ENCODE measurements around the gene SUPT3H. TPM values are rescaled to one million over a fixed set of nuclear protein-coding genes. Genes with fewer than 3 reads are reported as not detected.

Gene SUPT3H
- total RNA-seq, 1 donor from 2014 or later: 13.3 TPM

DNA sequence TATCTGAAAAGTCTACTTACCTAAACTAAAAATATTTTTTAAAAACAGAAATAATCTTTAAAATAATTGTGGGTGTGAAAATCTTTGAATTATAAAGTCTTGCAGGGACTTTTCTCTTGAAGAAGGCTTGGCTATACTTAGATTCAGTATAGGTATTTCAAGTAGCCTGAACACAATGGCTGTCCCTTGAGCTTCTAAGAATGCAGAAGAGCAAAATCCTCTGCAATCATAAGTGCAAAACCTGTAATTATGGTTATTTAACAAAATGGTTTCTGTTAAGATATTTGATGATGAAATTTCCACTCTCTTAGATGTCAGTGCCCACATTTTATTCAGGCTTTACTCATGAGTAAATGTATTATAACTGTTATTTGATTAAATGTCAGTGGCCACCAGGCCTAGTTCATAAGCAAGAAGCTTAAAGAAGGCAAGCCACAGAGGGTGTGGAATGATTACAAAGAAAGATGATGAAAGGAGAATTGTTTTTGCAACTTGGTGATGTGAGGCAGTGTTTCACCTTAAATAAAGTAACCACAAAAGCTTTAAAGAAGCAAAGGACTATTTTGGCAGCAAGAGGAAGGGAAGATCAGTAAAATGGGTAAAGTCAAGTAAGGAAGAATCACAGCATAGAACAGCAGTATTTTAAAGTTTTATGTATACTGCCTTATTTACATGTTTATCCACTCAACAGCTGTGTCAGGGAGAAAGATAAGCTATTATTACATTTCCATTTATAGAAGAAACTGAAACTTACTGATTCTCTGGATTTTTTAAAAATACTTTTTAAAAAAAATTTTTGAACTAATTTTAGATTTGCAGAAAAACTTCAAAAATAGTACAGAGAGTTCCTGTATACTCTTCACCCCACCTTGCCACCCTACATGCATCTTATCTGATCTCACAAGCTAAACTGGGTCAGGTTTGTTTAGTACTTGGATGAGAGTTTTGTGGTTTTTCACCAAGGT lies 400.8 kb downstream of the SUPT3H start:
- TF ChIP-seq, protein P1, sequence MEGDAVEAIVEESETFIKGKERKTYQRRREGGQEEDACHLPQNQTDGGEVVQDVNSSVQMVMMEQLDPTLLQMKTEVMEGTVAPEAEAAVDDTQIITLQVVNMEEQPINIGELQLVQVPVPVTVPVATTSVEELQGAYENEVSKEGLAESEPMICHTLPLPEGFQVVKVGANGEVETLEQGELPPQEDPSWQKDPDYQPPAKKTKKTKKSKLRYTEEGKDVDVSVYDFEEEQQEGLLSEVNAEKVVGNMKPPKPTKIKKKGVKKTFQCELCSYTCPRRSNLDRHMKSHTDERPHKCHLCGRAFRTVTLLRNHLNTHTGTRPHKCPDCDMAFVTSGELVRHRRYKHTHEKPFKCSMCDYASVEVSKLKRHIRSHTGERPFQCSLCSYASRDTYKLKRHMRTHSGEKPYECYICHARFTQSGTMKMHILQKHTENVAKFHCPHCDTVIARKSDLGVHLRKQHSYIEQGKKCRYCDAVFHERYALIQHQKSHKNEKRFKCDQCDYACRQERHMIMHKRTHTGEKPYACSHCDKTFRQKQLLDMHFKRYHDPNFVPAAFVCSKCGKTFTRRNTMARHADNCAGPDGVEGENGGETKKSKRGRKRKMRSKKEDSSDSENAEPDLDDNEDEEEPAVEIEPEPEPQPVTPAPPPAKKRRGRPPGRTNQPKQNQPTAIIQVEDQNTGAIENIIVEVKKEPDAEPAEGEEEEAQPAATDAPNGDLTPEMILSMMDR (IDR thresholded peaks at IDR 0.05): no peak
- Mint-ChIP-seq H3K9me3 (ENCODE audit: low read depth) (peaks cover 5% of the 10 kb centered on the region), H3K27me3 (ENCODE audit: low read depth) (no peaks in the 10 kb centered on the region), H3K4me3 (ENCODE audit: unreplicated experiment) (no peak overlapping the region), H3K27ac (ENCODE audit: unreplicated experiment) (no peak overlapping the region), H3K4me1 (ENCODE audit: low read depth) (peaks cover 8% of the 10 kb centered on the region), H3K36me3 (ENCODE audit: low read depth) (no peaks in the 10 kb centered on the region)
- DNase-seq (ENCODE audit: low spot score): no peak

DNA sequence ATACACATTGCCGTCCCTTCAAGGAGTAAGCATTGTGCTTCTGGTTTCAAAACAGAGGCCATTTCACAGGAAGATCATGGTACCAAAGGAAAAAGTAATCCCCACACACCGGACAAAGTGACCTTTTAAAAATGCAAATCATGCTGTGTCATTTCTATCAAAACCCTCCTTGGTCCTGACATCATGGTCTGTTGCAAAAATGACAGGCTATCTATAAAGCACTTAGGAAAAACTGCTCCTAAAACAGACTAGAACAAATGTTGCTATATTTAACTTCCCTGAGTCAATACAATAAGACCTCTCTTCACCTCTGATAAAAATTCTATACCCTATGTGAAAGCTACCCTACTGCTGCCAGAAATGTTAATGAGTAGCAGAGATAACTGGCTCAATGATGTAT lies 403.2 kb downstream of the SUPT3H start:
- no peaks in the 10 kb centered on the region for H3K27me3 Mint-ChIP-seq (ENCODE audit: low read depth)
- H3K4me1 Mint-ChIP-seq (ENCODE audit: low read depth): peaks cover 8% of the 10 kb centered on the region
- H3K27ac Mint-ChIP-seq (ENCODE audit: unreplicated experiment): no peak overlapping the region
- TF ChIP-seq, protein P1 (IDR thresholded peaks at IDR 0.05): no peak
- DNase-seq (ENCODE audit: low spot score): no peak
- peaks cover 8% of the 10 kb centered on the region for H3K9me3 Mint-ChIP-seq (ENCODE audit: low read depth)
- no peak overlapping the region for H3K4me3 Mint-ChIP-seq (ENCODE audit: unreplicated experiment)
- no peaks in the 10 kb centered on the region for H3K36me3 Mint-ChIP-seq (ENCODE audit: low read depth)

DNA sequence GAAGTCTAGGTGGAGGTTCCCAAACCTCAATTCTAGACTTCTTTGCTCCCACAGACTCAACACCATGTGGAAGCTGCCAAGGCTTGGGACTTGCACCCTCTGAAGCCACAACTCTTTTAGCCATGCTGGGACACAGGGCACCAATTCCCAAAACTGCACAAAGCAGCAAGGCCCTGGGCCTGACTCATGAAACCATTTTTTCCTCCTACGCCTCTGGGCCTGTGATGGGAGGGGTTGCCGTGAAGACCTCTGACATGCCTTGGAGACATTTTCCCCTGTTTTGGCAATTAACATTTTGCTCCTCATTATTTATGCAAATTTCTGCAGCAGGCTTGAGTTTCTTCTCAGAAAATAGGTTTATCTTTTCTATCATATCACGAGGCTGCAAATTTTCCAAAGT lies 405.0 kb downstream of the SUPT3H start:
- TF ChIP-seq, protein P1 (IDR thresholded peaks at IDR 0.05): no peak
- Mint-ChIP-seq H3K27me3 (ENCODE audit: low read depth) (no peaks in the 10 kb centered on the region), H3K36me3 (ENCODE audit: low read depth) (no peaks in the 10 kb centered on the region), H3K4me1 (ENCODE audit: low read depth) (peaks cover 8% of the 10 kb centered on the region), H3K4me3 (ENCODE audit: unreplicated experiment) (no peak overlapping the region), H3K27ac (ENCODE audit: unreplicated experiment) (no peak overlapping the region), H3K9me3 (ENCODE audit: low read depth) (peaks cover 8% of the 10 kb centered on the region)
- DNase-seq (ENCODE audit: low spot score): no peak

DNA sequence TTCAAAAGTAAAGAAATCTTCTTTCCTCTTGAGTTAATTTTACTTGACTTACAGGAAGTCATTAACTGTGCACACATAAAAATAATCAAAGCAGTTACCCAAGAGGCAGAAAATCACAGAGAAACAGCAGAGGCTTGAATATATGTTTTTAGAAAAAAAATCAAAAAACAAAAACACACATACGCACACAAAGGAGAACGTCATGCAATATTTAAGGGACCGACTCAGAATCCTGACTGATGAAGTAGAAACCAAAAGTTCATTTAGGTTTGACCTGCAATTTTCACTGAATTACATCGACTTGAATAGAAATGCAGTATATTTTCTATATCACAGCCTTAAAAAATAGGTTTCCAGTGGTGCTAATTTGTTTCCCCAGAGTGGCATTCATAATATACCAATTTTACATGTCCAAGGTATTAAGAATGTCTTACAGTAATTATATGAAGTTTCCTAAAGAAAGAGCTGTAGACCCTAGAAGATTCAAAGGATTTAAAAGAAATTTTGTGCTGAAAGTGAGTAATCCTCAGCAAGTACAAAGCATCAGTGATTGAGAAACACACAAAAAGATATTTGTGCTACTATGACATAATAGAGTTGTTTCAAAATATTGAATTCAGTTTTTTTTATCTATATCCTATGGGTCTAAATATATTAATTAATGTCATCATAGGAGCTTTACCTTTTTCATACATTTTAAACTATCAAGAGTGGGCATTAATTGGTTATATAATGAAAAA lies 408.1 kb downstream of the SUPT3H start:
- Mint-ChIP-seq H3K27ac (ENCODE audit: unreplicated experiment) (no peak overlapping the region), H3K4me1 (ENCODE audit: low read depth) (peaks cover 11% of the 10 kb centered on the region), H3K36me3 (ENCODE audit: low read depth) (no peaks in the 10 kb centered on the region), H3K27me3 (ENCODE audit: low read depth) (no peaks in the 10 kb centered on the region), H3K4me3 (ENCODE audit: unreplicated experiment) (no peak overlapping the region), H3K9me3 (ENCODE audit: low read depth) (peaks cover 8% of the 10 kb centered on the region)
- TF ChIP-seq, protein P1 (IDR thresholded peaks at IDR 0.05): no peak
- DNase-seq (ENCODE audit: low spot score): no peak

DNA sequence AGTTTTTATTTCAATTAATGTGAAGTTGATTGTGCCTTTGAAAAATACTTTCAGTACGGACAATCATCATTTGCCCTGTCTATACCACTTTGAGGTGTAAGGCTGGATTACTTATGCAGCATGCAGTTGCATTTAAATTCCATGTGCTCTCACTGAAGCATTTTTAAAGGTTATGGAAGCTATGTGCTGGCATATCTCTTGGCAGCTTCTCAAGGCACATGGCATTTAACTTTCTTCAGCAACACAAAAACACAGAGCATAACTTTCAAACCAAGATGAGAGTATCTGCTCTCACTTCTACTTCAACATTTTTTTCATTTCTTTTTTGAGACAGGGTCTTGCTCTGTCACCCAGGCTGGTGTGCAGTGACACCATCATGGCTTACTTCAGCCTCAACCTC lies 410.3 kb downstream of the SUPT3H start:
- peaks cover 11% of the 10 kb centered on the region for H3K4me1 Mint-ChIP-seq (ENCODE audit: low read depth)
- H3K27ac Mint-ChIP-seq (ENCODE audit: unreplicated experiment): no peak overlapping the region
- DNase-seq (ENCODE audit: low spot score): no peak
- H3K4me3 Mint-ChIP-seq (ENCODE audit: unreplicated experiment): no peak overlapping the region
- H3K27me3 Mint-ChIP-seq (ENCODE audit: low read depth): no peaks in the 10 kb centered on the region
- H3K36me3 Mint-ChIP-seq (ENCODE audit: low read depth): no peaks in the 10 kb centered on the region
- TF ChIP-seq, protein P1 (IDR thresholded peaks at IDR 0.05): no peak
- peaks cover 4% of the 10 kb centered on the region for H3K9me3 Mint-ChIP-seq (ENCODE audit: low read depth)

All from chondrocyte (in vitro differentiated cells).